SH-SY5Y (cell line): ENCODE data around the gene MORN1.

ENCODE experiments used
- GATA2 ChIP-seq: IDR thresholded peaks from 2 replicates; pipeline ENCODE4 v1.6.1; 2011; ENCODE audit warnings: mild to moderate bottlenecking, low read depth, low read length
- GATA3 ChIP-seq: IDR thresholded peaks from 2 replicates; pipeline ENCODE4 v1.6.1; 2011; ENCODE audit warnings: low read depth, mild to moderate bottlenecking, low read length, moderate library complexity

DNA sequence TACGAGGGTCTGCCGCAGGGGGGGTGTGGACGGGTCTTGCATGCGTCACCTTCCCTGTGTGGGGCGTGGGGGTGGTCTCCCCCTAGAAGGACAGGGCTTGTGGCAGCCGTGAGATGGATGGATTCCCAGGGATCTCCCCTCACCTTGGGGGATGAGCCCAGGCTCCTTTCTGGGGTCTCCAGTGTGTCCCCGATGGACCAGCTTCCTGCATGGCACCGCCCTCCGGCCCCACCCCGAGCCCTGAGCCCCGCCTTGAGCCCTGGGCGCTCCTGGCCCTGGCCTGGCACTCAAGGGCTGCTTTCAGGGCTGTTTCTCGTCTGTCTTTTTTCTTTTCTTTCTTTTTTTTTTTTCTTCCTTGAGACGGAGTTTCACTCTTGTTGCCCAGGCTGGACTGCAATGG lies 103.7 kb downstream of the MORN1 start:
- no peak for TF ChIP-seq GATA2
- no peak for TF ChIP-seq GATA3
